ENCODE results near the gene STPG4.

GRCh38 chr2:47043142-47043890 is 111.8 kb downstream of the STPG4 start:
- TF ChIP-seq CTCF (IDR thresholded peaks at IDR 0.05) (no peak), POLR2A (IDR thresholded peaks at IDR 0.05) (no peak)
